Activated CD8-positive, alpha-beta memory T cell treated with anti-CD3 and anti-CD28 coated beads for 36 hours (primary cell): ENCODE data around the gene HS3ST1. TPM values are rescaled to one million over a fixed set of nuclear protein-coding genes. Genes with fewer than 3 reads are reported as not detected.

Experiments
- CTCF ChIA-PET: fragments of 350-600 bp; sonication (Branson Sonifier 250); formaldehyde crosslinking; loops from one replicate; lab custom pipeline; 2021; ENCODE audit warnings: antibody characterized with exemption; lab: Charles Lee
- POLR2A ChIA-PET: fragments of 350-600 bp; sonication (Branson Sonifier 250); formaldehyde crosslinking; loops from one replicate; lab custom pipeline; 2021; ENCODE audit warnings: antibody characterized with exemption; lab: Charles Lee
- total RNA-seq, 2 experiments: library from RNA; stranded (reverse); gene quantifications; one replicate each; pipeline ENCODE4 v1.2.3, GENCODE V29; 2021

HS3ST1 gene
- not detected for total RNA-seq

DNA sequence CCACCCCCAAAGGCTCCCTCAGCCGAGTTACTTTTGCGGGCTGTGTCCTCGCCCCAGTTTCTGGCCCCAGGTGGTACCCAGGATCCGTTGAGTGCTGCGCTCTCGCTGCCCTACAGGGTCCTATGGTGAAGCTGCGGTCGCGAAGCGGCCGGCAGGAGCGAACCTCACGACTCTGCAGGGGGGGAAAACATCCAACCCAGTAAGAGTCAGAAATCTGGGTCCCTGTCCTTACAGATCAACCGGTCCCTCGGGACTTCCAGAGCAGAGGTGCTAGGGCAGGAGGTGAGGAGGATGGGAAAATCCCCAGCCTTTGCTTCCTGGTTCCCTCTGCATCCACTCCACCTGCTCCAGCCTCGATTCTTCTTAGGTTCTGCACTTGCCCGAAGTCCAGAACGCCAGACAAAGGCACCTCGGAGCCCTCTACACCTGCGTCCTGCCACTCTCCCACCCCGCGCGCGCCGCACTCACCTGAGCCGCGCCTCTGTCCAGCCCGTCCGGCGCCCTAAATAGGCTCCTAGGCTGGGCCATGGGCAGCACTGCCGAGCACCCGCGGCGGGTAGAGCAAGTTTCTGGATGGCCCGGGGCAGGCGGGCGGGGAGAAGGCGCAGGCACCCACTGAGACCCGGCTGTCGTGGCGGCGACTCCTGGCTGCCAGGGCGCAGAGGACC, at the start of gene HS3ST1:
TSS of gene HS3ST1 (minus strand) at position 664 of the 668 bp plus-strand sequence. CDS start 28,889 bp downstream, outside the sequence.
- CTCF ChIA-PET: no interaction called here
- POLR2A ChIA-PET: no interaction called here

DNA sequence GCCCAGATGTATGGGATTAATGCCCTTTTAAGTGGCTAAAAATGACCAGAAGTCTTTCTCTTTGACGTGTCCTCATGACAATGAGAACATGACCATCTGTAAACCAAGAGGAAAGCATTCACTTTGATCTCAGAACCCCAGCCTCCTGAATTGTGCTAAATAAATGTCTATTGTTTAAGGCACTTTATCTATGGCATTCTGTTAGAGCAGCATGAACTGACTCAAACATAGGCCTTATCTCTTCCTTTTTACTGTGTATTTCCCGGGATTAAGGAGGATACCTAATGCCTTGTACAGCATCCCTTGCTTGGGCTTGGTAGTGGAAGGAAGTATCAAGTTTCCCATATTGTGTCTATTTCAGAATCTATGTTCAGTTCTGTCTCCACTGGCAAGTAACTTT, 47.2 kb upstream of the HS3ST1 start:
- ChIA-PET CTCF (no interaction called here), POLR2A (no interaction called here)

DNA sequence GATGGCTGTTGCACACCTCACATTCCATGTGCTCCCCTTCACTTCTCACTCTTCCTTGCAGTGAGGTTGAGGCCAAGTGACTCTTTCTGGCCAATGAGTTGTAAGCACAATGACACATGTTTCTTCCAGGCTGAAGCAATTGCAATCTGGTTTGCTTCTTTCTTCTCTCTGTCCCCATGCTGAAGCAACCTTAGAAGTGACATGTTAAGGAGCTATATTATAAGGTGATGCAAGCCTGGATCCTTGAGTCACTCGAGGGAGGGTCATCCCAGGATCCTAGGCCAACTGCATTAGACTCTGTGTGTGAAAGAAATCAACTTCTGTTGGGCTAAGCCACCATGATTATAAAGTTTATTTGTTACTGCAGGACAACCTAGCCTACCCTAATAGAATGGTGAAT, 45.5 kb upstream of the HS3ST1 start:
- ChIA-PET CTCF (no interaction called here), POLR2A (no interaction called here)

DNA sequence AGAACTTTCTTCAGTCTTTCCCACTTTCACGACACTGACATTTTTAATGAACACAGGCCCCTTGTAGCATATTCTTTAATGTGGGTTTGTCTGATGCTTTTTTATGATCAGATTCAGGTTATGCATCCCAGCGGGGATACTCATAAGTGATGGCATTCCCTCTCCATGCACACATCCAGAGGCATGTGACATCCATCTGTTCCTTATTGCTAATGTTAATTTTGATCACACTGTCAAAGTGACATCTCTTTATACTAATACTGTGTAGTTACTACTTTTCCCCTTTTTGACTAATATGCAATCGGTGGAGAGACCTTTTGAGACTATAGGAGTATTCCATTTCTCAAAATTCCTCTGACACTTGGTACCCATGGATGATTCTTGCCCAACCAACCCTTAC, 43.8 kb upstream of the HS3ST1 start:
- ChIA-PET CTCF (no interaction called here), POLR2A (no interaction called here)

DNA sequence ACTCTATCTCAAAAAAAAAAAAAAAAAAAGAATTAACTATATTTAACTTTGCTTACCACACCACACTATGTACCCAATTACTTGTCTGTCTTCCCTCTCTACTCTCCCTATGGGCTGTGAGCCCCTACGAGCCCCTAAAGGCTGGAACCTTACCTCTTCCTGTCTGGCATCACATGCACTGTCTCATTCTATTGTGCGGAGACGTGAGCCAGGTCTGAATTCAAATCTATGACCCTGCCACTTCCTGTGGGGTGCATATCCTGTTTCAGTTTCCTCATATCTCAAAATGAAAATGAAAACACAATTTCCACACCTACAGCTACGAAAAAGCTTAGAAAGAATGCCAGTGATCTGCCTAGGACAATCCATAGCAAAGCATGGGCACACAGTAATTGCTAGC, 42.9 kb upstream of the HS3ST1 start:
- ChIA-PET POLR2A (no interaction called here), CTCF (no interaction called here)

DNA sequence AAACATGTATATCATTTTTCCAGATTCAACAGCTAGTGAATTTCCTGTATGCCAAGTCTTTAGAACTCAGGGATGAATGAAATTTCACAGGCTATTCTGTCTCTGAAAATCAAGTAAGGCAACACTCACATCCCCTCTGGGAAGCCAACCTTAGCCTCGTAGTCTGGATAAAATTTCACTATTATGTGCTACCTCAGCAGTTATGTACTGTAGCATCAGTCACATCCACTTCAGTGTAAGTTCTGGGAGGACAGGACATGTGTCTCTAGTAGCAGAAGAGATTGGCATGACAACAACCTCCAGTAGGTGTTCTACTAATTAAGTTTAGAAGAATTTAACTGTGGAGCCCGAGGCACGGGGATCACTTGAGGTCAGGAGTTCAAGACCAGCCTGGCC, 42.4 kb upstream of the HS3ST1 start:
- POLR2A ChIA-PET: no interaction called here
- CTCF ChIA-PET: no interaction called here

DNA sequence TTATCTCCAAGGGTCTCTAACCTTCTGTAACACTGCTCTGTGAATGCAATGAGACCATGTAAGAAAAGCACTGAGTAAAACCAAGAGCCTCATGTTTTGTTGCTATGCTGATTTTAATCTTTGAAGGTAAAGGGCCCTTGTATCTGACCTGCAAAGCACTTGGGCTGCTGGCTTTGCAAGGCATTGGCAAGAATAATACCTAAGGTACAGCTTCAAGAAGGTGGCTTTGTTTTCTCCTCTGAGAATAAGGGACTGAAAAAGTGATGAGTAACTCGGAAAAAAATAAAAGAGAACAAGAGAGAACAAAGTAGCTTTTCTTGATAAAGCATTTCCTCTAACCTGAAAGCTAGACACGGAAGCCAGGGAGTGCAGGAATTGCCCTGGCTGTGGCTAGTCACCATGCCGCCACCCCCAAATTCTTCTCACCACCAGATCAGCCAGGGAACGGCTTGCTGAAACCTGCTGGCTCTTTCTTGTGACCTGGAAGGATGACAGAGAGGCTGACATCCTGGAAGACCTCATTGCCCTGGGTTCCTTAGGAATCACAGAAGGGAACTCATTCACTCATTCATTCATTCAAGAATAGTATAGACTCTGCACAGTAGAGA, 41.8 kb upstream of the HS3ST1 start:
- POLR2A ChIA-PET: no interaction called here

DNA sequence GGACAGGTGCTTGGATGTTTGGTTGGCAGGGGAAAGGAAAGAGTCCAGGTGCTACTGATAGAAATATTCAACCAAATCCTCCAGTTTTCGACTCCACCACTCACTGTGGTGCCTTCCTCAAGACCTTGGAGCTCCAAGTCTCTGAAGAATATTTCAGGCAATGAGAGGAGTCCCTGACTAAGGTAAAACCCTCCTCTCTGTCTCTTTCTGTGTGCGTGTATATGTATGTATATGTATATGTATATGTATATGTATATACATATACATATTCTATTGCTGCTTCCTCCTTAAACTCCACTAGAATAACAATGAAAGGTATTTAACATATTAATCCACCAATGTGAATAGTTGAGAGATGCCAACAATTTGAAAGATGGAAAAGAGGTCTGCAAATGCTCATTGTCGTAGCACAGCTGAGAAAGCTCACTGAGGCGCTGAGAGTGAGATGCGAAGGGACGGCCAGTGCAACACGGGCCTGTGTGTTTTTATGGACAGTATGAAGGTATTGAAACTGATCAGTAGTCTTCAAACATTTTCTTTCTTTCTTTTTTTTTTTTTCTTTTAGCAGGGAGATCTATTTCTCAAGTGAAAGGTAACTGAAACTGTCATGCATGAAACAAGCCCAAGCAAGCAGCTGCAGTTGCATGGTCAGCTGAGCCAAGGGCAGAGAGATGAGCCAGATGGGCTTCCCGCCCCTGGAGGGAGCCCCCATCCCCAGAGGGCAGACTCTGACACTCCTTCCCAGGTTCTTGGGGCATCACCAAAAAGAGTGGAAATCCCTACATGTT, 41.1 kb upstream of the HS3ST1 start:
- ChIA-PET POLR2A (no interaction called here), CTCF (interaction anchor here (0.7 kb wide), 1 partner anchor 130 kb away, joined by 4 read pairs; no protein-coding TSS in a partner anchor)

More for the DNA sequence above, 41.8 kb upstream of the HS3ST1 start:
- CTCF ChIA-PET: no interaction called here

DNA sequence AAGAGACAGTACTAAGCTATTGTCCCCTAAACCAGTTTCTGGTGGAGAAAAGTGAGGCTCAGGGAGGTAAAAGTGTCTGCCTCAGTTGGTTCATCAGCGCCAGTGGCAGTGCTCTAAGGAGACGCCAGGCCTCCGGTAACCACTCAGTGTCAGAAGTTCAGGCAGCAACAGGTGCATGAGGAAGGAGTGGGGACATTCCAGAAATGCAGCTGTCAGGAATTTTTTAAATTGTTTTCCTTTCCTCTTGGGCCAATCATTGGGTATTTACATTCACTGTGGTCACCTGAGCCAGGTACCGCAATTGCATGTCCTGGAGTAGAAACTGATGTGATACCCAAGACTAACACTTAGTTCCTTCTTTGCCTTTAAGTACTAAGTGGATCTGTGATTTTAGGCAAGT, 40.2 kb upstream of the HS3ST1 start:
- ChIA-PET POLR2A (no interaction called here), CTCF (no interaction called here)

DNA sequence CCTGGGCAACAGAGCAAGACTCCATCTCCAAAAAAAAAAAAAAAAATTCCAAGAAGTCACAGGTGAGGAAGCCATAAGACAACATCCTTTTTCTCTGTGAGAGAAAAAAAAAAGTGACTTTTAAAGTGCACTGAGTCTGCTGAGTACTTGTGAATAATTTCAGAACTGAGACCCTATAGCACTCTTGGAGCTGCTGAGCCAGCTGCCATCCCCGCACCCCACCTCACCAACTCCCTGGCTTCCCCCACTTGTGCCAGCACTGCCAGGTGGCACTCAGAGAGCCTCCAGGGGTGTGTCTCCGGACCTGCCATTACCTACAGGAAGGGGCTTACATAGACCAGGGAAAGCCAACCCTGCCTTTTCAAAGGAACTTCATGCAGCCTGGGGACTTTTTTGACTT, 39.2 kb upstream of the HS3ST1 start:
- CTCF ChIA-PET: no interaction called here
- POLR2A ChIA-PET: no interaction called here

DNA sequence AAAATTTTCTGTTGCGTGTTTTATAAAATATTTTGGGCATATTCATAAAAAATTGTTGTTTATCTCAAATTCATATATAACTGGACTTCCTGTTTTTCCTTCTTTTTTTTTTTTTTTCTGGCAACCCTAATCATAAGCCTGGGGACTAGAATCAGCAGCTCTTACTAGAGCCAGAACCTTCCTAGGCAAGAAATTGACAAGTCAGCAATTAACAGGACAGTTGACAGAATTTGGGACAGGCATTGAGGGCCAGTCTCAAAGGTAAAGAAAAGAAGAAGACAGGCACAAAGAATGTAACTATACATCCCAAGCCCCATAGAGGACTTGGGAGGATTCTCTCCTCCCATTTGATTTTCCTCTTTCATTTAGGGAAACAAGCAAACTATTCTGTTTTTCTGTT, 35.0 kb upstream of the HS3ST1 start:
- CTCF ChIA-PET: no interaction called here

DNA sequence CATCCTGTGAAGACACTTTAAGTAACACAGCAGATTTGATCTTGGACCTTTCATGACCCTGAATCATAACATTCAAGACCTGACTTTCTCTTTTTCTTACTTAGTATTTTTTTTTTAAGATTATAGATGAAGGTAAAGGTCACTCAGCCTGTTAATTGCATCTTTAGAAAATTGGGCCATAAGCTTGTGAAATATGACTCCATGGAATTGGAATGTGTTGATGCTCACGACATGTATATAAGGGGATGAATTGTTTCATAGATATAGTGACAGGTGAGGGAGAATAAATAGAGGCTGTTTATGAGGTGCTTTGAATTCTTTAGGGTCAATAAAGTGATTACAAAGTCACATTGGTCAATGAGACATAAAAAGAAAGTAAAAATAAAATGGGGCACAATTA, 27.7 kb upstream of the HS3ST1 start:
- POLR2A ChIA-PET: no interaction called here
- CTCF ChIA-PET: no interaction called here

More for the DNA sequence above, 35.0 kb upstream of the HS3ST1 start:
- POLR2A ChIA-PET: no interaction called here

DNA sequence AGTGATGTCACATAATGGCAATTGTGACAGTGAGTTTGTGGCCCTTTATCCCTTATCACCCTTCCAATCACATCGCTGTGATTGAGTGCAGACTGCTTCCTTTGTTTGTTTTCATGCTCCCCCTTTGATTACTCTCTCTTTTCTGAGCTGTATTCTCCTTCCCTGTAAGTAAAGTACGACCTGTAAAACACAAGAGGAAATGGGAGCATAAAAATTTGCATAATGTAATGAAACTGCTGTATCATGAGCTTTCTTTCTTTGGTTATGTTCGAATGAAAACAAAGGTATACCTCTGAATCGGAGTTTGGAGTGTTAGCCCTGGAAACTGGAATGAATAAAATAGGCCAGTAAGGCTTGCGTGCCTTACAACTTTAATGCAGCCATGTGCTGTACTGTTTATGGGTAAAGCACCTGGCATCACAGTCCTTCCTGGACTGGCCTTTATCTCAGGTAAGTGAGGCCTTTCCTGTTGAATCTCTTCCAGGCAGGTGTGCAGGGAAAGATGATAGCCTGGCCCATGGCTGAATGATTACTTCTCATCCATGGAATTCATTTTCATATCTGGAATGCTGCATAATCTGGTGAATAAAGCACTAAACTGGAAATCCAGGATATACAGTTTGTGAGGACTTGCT, 26.6 kb upstream of the HS3ST1 start:
- POLR2A ChIA-PET: no interaction called here
- CTCF ChIA-PET: no interaction called here

DNA sequence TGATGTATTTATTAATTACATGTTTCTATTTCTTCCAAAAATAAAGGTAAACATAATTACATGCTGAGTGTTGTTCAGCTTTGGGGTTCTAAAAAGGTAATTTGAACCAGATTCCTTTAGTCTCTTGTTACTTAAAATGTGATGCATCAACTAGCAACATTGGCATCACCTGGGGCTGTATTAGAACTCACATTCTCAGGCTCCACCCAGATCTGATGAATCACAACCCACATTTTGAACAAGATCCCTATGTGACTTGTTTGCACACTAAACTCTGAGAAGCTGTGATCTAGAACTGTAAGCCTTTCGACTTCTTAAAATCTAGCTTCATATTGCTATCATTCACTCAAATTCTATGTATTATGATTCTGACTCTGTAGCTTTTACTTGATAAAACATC, 23.0 kb upstream of the HS3ST1 start:
- ChIA-PET POLR2A (interaction anchor here (0.5 kb wide), 1 partner anchor 718 kb away, joined by 4 read pairs; no protein-coding TSS in a partner anchor), CTCF (no interaction called here)

DNA sequence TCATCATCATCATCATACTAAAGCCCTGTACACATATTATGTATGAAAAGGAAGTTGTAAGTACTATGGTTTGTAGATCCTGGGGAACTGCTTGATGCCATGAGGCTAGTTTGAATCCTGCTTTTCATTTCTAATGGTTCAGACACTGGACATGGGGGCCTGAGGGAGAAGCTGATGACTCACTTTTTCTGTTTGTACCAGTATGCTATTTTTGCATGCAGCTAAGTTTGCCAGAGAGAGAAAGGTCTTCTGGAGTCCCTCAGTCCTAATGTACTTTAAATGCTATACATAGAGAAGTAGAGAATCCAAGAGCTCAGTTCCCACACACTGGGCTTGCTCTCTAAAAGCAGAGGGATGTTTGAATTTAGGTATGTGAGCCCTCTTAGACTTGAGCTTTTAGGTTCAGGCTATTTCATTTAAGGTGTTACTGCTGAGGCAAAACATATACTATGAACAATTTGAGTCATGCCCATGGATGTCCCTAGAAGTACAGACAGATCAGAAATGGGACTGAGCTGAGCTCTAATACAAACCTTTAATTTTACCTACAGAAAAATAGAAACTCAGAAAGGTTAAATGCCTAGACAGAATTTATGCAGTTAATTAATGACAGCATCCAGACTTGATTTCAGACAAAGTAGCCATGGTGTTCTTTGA, 17.6 kb upstream of the HS3ST1 start:
- CTCF ChIA-PET: no interaction called here

DNA sequence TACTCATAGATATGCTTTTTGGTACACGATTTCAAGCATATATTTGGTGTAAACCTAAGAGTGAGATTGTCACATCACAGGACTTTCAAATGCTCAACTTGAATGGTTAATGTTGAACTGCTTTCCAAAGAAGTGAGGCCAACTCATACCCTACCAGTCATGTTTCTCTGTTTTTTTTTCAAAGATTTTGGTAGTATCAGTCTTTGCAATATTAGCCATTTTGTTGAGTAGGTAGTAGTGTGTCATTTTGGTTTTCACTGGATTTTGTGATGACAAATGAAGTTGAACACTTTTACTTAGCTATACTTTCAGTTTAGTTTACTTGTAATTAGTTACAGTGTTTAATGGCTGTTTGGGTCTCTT, 12.5 kb upstream of the HS3ST1 start:
- POLR2A ChIA-PET: no interaction called here
- CTCF ChIA-PET: no interaction called here

More for the DNA sequence above, 17.6 kb upstream of the HS3ST1 start:
- POLR2A ChIA-PET: no interaction called here

DNA sequence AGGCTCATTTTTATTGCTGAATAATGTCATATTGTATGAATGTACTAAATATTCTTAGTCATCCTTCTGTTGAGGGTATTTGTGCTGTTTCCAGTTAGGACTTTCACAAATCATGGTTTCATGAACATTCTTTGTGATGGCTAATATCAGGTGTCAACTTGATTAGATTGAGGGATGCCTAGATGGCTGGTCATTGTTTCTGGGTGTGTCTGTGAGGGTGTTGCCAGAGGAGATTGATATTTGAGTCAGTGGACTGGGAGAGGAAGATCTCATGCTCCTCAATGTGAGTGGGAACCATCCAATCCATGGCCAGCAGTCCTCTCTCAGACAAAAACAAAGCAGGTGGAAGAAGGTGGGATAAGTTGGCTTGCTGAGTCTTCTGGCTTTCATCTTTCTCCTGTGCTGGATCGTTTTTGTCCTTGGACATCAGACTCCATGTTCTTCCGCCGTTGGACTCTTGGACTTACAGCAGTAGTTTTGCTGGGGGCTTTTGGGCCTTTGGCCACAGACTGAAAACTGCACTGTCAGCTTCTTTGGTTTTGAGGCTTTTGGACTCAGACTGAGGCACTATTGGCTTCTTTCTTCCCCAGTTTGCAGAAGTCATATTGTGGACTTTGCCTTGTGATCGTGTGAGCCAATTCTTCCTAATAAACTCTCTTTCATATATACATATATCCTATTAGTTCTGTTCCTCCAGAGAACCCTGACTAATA, 11.9 kb upstream of the HS3ST1 start:
- CTCF ChIA-PET: no interaction called here
- POLR2A ChIA-PET: no interaction called here

DNA sequence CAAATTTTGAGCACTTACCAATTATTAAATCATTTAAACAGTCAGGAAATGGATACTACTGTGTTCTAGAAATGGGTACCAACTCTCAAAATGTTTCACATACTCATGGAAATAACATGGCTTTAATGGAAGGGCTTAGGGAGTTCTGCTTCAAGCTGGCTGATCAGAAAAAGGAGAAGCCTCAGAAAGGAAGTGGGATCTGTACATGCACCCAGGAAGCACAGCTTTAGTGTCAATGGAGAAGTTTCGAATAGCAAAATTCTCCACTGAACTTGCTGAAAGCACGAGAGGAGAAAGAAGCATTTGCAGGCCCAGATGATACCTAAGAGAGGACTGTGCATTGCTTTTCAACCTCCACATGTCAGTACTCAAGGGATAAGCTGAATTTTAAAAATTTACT, 11.1 kb upstream of the HS3ST1 start:
- POLR2A ChIA-PET: no interaction called here

DNA sequence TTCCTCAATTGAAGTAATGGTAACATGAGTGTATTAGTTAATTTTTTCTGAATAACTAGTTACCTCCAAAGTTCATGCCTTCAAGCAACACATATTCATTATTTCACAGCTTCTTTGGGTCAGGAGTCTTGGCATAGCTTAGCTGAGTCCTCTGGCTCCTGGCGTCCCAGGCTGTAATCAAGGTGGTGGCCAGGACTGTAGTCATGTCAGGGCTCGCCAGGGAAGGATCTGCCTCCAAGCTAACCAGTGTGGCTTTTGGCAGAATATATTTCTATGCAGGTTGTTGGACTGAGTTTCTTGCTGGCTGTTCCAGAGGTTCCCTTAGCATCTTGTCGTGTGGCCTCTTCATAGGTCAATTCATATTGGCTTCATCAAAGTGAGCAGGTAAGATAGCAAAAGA, 10.0 kb upstream of the HS3ST1 start:
- POLR2A ChIA-PET: no interaction called here
- CTCF ChIA-PET: no interaction called here

More for the DNA sequence above, 11.1 kb upstream of the HS3ST1 start:
- CTCF ChIA-PET: no interaction called here
